GM23338 (cell line): ENCODE results near the gene HOXB4. TPM values are rescaled to one million over a fixed set of nuclear protein-coding genes. Genes with fewer than 3 reads are reported as not detected.
A peak's percentile ranks its signal among the peaks of the same experiment; 100 is the strongest.

Source experiments
- ATAC-seq: fragments of 200-7000 bp; cut with Tn5 transposase; 3 replicates; pipeline ENCODE4 v1.9.1; 2020
- DNase-seq: peaks from one replicate; pipeline ENCODE4 v3.0.0-alpha.2; 2015; ENCODE audit warnings: low spot score
- H2AFZ ChIP-seq: fragments of 200-600 bp; sonication (generic); 2 replicates; pipeline ENCODE4 v1.8.0; 2016; ENCODE audit warnings: antibody characterized with exemption, mild to moderate bottlenecking, moderate library complexity
- H3F3A ChIP-seq: fragments of 200-600 bp; sonication (generic); replicated peaks from 2 replicates; pipeline ENCODE4 v1.8.0; 2017; ENCODE audit warnings: antibody characterized with exemption, mixed run types, low read depth
- H3K27ac ChIP-seq: fragments of 200-600 bp; sonication (generic); 2 replicates; pipeline ENCODE4 v1.6.1; 2016; ENCODE audit warnings: low read depth
- H3K27me3 ChIP-seq: fragments of 200-600 bp; sonication (generic); 2 replicates; pipeline ENCODE4 v1.8.0; 2016; ENCODE audit warnings: mild to moderate bottlenecking, mixed run types, moderate library complexity; ENCODE audit not compliant: insufficient read depth
- H3K36me3 ChIP-seq: fragments of 200-600 bp; sonication (generic); 2 replicates; pipeline ENCODE4 v1.8.0; 2016; ENCODE audit warnings: mild to moderate bottlenecking; ENCODE audit not compliant: insufficient read depth
- H3K4me1 ChIP-seq: fragments of 200-600 bp; sonication (generic); 2 replicates; pipeline ENCODE4 v1.8.0; 2016; ENCODE audit warnings: mild to moderate bottlenecking, moderate library complexity; ENCODE audit not compliant: insufficient read depth
- H3K4me2 ChIP-seq: fragments of 200-600 bp; sonication (generic); 2 replicates; pipeline ENCODE4 v1.7.1; 2017; ENCODE audit warnings: mixed run types
- H3K4me3 ChIP-seq: fragments of 200-600 bp; sonication (generic); 2 replicates; pipeline ENCODE4 v1.6.1; 2016; ENCODE audit warnings: mixed run types
- H3K79me2 ChIP-seq: fragments of 200-600 bp; sonication (generic); replicated peaks from 2 replicates; pipeline ENCODE4 v1.8.0; 2017; ENCODE audit warnings: mild to moderate bottlenecking; ENCODE audit not compliant: insufficient read depth
- H3K9me2 ChIP-seq: fragments of 200-600 bp; sonication (generic); 2 replicates; pipeline ENCODE4 v1.8.0; 2017; ENCODE audit not compliant: insufficient read depth
- H4K20me1 ChIP-seq: fragments of 200-600 bp; sonication (generic); replicated peaks from 2 replicates; pipeline ENCODE4 v1.8.0; 2017; ENCODE audit warnings: mild to moderate bottlenecking; ENCODE audit not compliant: insufficient read depth
- H3K27ac Mint-ChIP-seq: 2 replicates; pipeline ENCODE4 v1.8.0; 2020; ENCODE audit warnings: inconsistent platforms, mild to moderate bottlenecking, moderate library complexity, mixed read lengths
- H3K27me3 Mint-ChIP-seq: 3 replicates; pipeline ENCODE4 v1.8.0; 2022; ENCODE audit warnings: low read depth, mild to moderate bottlenecking, moderate library complexity, mixed read lengths, inconsistent platforms; ENCODE audit not compliant: insufficient read depth, poor library complexity
- H3K36me3 Mint-ChIP-seq: 3 replicates; pipeline ENCODE4 v1.8.0; 2021; ENCODE audit warnings: low read depth, mild to moderate bottlenecking, inconsistent platforms, moderate library complexity, mixed read lengths
- H3K4me1 Mint-ChIP-seq: 3 replicates; pipeline ENCODE4 v1.8.0; 2020; ENCODE audit warnings: mild to moderate bottlenecking, inconsistent platforms, mixed read lengths
- H3K4me3 Mint-ChIP-seq: 3 replicates; pipeline ENCODE4 v1.8.0; 2021; ENCODE audit warnings: moderate library complexity, mild to moderate bottlenecking, inconsistent platforms, mixed read lengths
- H3K9me3 Mint-ChIP-seq: 3 replicates; pipeline ENCODE4 v1.8.0; 2020; ENCODE audit warnings: moderate library complexity, mild to moderate bottlenecking, inconsistent platforms, mixed read lengths
- CTCF ChIP-seq, 2 experiments: fragments of 200-600 bp in 1 of 2; sonication (generic) in 1 of 2; conservative IDR thresholded peaks; 2 replicates each; pipeline versions ENCODE4 v1.5.1 to v1.6.1; 2016 to 2017; ENCODE audit warnings: antibody characterized with exemption in 2 of 2, low read depth in 2 of 2, mild to moderate bottlenecking in 2 of 2, moderate library complexity in 1 of 2
- ETS1 ChIP-seq: IDR thresholded peaks from 2 replicates; pipeline ENCODE4 v1.6.1; 2016; ENCODE audit warnings: antibody characterized with exemption
- EZH2 ChIP-seq: fragments of 200-600 bp; sonication (generic); IDR thresholded peaks from one replicate; pipeline ENCODE4 v1.8.0; 2017; ENCODE audit warnings: antibody characterized with exemption, mild to moderate bottlenecking, low read depth; ENCODE audit not compliant: unreplicated experiment
- EZH2phosphoT487 ChIP-seq: fragments of 200-600 bp; sonication (generic); IDR thresholded peaks from one replicate; pipeline ENCODE4 v1.8.1; 2018; ENCODE audit warnings: antibody characterized with exemption; ENCODE audit not compliant: unreplicated experiment
- ZNF114 ChIP-seq: fragments of 250-450 bp; sonication (Bioruptor Pico); IDR thresholded peaks from 2 replicates; pipeline ENCODE4 v1.5.0; 2020; ENCODE audit warnings: mild to moderate bottlenecking, moderate library complexity
- polyA plus RNA-seq: library from polyadenylated mRNA; unstranded; fragments of >200 nt; fragmentation: Nextera tagmentation; extraction: Ambion mirVana; gene quantifications from 2 replicates; pipeline ENCODE4 v1.2.1, GENCODE V29; 2016
- total RNA-seq: library from RNA; depleted of rRNA; stranded (reverse); fragments of >200 nt; shearing (Covaris generic); gene quantifications from 2 replicates; pipeline ENCODE4 v1.2.3, GENCODE V29; 2014

HOXB4 gene
- total and polyA plus RNA-seq, 2 experiments from 2014 or later, result not detected

GRCh38 chr17:48604770-48605329 lies 26.7 kb upstream of the HOXB4 start, which contains the start of gene HOXB6:
HOXB6 (minus strand) TSS chr17:48604986; CDS start chr17:48598150, 6,836 bp downstream.
- Histone ChIP-seq H3K4me1 (peaks cover 38% of the 10 kb centered on the region), H4K20me1 (peaks cover 84% of the 10 kb centered on the region), H3K36me3 (no peaks in the 10 kb centered on the region; the same call in 1 of the 2 replicates), H3K27ac (no peak within 1 kb of the TSS), H2AFZ (no peak within 1 kb of the TSS), H3K79me2 (no peaks in the 10 kb centered on the region), H3K4me3 (no peak within 1 kb of the TSS), H3K9me2 (no peaks in the 10 kb centered on the region), H3F3A (peaks cover 72% of the 10 kb centered on the region), H3K27me3 (peaks cover 100% of the 10 kb centered on the region), H3K4me2 (no peak within 1 kb of the TSS)
- Mint-ChIP-seq H3K9me3 (peaks cover 4% of the 10 kb centered on the region; the same call in 2 of the 3 replicates), H3K27ac (no peak within 1 kb of the TSS), H3K27me3 (peaks cover 100% of the 10 kb centered on the region), H3K4me3 (no peak within 1 kb of the TSS), H3K4me1 (peaks cover 10% of the 10 kb centered on the region; the same call in 2 of the 3 replicates), H3K36me3 (no peaks in the 10 kb centered on the region)
- DNase-seq (no peak), ATAC-seq (no peak)
- TF ChIP-seq EZH2, result peak; percentile 56
- TF ChIP-seq ZNF114 (CRISPR knock-in tag), result no peak
- TF ChIP-seq CTCF (conservative IDR thresholded peaks at IDR 0.05; ENCODE audit: low read depth in 2 of 2), result no peak

- H3K9me2 ChIP-seq, result no peaks in the 10 kb centered on the region
- H3K27me3 ChIP-seq, result peaks cover 100% of the 10 kb centered on the region
- H3K79me2 ChIP-seq, result no peaks in the 10 kb centered on the region
- DNase-seq (peak; percentile 69), ATAC-seq (peak; percentile 12)
- H2AFZ ChIP-seq, result no peak overlapping the region
- Mint-ChIP-seq H3K27me3 (peaks cover 100% of the 10 kb centered on the region), H3K4me1 (peaks cover 8% of the 10 kb centered on the region; the same call in 2 of the 3 replicates), H3K27ac (no peak overlapping the region), H3K9me3 (peaks cover 4% of the 10 kb centered on the region; the same call in 2 of the 3 replicates), H3K4me3 (no peak overlapping the region), H3K36me3 (no peaks in the 10 kb centered on the region)
- H3K4me2 ChIP-seq, result no peak overlapping the region
- H3K4me3 ChIP-seq, result no peak overlapping the region
- no peak overlapping the region for H3K27ac ChIP-seq
- H4K20me1 ChIP-seq, result peaks cover 85% of the 10 kb centered on the region
- peak; percentile 95 for TF ChIP-seq EZH2
- peak; percentile 34 for TF ChIP-seq EZH2phosphoT487
- TF ChIP-seq ETS1, result no peak
- no peaks in the 10 kb centered on the region; the same call in 1 of the 2 replicates for H3K36me3 ChIP-seq
- peaks cover 70% of the 10 kb centered on the region for H3F3A ChIP-seq
- peaks cover 31% of the 10 kb centered on the region for H3K4me1 ChIP-seq
Measured at GRCh38 chr17:48603959-48604769, 26.0 kb upstream of the HOXB4 start.
